ENCODE measurements around the gene HOXC12.

HOXC12 gene

DNA sequence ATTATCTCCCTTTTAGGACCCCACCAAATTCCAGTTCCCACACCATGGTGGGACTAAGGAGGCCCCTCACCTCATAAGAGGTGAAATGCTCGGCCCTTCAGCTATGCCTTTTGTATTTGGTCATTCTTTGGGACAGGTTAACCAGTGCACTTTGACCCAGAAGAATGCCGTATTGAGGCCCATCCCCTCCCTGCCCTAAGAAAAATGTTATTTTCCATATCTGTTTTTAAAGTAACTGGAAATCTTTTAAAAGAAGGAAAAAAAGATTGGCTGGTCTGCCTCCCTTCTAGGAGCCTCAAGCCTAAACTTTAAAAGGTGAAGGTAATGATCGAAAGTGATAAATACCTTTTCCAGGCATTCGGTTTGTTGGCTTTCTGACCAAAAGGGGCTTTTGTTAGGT, 21.8 kb upstream of the HOXC12 start:
- ATAC-seq = no peak
- no peak for TF ChIP-seq RARB (CRISPR knock-in tag; IDR thresholded peaks at IDR 0.05)
- no peak for TF ChIP-seq ZNF70 (CRISPR knock-in tag; IDR thresholded peaks at IDR 0.05)
- no peak for TF ChIP-seq ZNF565 (CRISPR knock-in tag; conservative IDR thresholded peaks at IDR 0.05; ENCODE audit: low read depth)
- no peak for TF ChIP-seq ZC3H10 (CRISPR knock-in tag; IDR thresholded peaks at IDR 0.05)
- TF ChIP-seq, protein P1, sequence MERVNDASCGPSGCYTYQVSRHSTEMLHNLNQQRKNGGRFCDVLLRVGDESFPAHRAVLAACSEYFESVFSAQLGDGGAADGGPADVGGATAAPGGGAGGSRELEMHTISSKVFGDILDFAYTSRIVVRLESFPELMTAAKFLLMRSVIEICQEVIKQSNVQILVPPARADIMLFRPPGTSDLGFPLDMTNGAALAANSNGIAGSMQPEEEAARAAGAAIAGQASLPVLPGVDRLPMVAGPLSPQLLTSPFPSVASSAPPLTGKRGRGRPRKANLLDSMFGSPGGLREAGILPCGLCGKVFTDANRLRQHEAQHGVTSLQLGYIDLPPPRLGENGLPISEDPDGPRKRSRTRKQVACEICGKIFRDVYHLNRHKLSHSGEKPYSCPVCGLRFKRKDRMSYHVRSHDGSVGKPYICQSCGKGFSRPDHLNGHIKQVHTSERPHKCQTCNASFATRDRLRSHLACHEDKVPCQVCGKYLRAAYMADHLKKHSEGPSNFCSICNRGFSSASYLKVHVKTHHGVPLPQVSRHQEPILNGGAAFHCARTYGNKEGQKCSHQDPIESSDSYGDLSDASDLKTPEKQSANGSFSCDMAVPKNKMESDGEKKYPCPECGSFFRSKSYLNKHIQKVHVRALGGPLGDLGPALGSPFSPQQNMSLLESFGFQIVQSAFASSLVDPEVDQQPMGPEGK (CRISPR knock-in tag; IDR thresholded peaks at IDR 0.05; ENCODE audit: borderline replicate concordance) = no peak
- TF ChIP-seq SNAI2 (CRISPR knock-in tag; IDR thresholded peaks at IDR 0.05) = no peak
- TF ChIP-seq OSR1 (CRISPR knock-in tag; IDR thresholded peaks at IDR 0.05) = no peak
- no peak for TF ChIP-seq ARNTL (CRISPR knock-in tag; IDR thresholded peaks at IDR 0.05; ENCODE audit: borderline replicate concordance, low read depth)

DNA sequence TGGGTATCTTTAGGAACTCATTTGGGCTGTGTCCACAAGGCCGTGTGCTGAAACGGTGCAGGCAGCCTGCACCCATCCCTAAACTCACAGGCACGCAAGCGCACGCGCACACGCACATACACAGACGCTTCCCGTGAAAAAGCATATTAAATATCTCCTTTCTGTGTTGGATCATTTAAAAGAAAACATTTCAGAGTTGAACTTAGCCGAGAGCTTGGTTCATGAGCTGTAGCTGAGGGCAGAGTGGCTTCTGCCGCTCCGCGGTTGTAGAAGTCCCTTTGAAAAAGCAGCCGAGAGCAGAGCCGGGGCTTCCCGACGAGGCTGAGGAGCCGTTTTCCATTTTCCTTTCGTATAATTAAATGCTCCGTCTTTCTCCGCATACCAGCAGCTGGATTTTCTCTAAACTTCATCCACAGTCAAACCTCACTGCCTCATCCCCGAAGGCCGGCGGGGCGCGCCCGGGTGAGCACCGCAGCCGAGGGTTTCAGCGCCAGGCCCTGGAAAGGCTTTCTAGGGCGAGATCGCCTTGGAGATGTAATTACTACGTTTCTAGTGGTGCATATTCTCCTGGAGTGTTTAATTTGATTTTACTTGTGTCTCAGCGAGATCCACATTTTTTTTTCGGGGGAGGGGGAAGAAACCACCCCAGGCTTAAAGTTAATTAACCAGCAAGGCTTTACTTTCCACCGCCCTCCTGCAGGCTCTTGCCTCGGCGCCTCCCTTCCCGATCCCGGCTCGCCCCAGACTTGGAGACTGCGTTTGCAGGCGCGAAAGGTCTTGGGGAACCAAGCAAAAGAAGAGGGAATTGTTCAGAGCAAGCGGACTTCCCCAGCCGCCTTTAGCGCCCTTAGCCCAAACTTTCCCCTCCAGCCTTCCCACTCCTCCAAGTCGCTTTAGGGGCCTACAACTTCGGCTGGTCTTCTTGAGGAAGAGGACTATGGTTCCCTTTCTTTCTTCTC, 19.0 kb upstream of the HOXC12 start:
- TF ChIP-seq BACH2 (CRISPR knock-in tag; IDR thresholded peaks at IDR 0.05; ENCODE audit: borderline replicate concordance) = no peak
- TF ChIP-seq ISL1 (CRISPR knock-in tag; IDR thresholded peaks at IDR 0.05) = no peak
- TF ChIP-seq, protein P2, sequence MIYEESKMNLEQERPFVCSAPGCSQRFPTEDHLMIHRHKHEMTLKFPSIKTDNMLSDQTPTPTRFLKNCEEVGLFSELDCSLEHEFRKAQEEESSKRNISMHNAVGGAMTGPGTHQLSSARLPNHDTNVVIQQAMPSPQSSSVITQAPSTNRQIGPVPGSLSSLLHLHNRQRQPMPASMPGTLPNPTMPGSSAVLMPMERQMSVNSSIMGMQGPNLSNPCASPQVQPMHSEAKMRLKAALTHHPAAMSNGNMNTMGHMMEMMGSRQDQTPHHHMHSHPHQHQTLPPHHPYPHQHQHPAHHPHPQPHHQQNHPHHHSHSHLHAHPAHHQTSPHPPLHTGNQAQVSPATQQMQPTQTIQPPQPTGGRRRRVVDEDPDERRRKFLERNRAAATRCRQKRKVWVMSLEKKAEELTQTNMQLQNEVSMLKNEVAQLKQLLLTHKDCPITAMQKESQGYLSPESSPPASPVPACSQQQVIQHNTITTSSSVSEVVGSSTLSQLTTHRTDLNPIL (CRISPR knock-in tag; IDR thresholded peaks at IDR 0.05; ENCODE audit: low read depth) = no peak
- no peak for TF ChIP-seq PPARA (CRISPR knock-in tag; IDR thresholded peaks at IDR 0.05; ENCODE audit: borderline replicate concordance)
- TF ChIP-seq, protein P3, sequence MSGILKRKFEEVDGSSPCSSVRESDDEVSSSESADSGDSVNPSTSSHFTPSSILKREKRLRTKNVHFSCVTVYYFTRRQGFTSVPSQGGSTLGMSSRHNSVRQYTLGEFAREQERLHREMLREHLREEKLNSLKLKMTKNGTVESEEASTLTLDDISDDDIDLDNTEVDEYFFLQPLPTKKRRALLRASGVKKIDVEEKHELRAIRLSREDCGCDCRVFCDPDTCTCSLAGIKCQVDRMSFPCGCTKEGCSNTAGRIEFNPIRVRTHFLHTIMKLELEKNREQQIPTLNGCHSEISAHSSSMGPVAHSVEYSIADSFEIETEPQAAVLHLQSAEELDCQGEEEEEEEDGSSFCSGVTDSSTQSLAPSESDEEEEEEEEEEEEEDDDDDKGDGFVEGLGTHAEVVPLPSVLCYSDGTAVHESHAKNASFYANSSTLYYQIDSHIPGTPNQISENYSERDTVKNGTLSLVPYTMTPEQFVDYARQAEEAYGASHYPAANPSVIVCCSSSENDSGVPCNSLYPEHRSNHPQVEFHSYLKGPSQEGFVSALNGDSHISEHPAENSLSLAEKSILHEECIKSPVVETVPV (CRISPR knock-in tag; IDR thresholded peaks at IDR 0.05) = no peak
- no peak for TF ChIP-seq ARNTL (CRISPR knock-in tag; IDR thresholded peaks at IDR 0.05; ENCODE audit: borderline replicate concordance, low read depth)
- TF ChIP-seq ZFP3 (CRISPR knock-in tag; IDR thresholded peaks at IDR 0.05) = no peak
- no peak for TF ChIP-seq ZNF565 (CRISPR knock-in tag; conservative IDR thresholded peaks at IDR 0.05; ENCODE audit: low read depth)
- TF ChIP-seq ESRRG (CRISPR knock-in tag; IDR thresholded peaks at IDR 0.05) = no peak
- no peak for TF ChIP-seq ZC3H10 (CRISPR knock-in tag; IDR thresholded peaks at IDR 0.05)
- TF ChIP-seq, protein P4, sequence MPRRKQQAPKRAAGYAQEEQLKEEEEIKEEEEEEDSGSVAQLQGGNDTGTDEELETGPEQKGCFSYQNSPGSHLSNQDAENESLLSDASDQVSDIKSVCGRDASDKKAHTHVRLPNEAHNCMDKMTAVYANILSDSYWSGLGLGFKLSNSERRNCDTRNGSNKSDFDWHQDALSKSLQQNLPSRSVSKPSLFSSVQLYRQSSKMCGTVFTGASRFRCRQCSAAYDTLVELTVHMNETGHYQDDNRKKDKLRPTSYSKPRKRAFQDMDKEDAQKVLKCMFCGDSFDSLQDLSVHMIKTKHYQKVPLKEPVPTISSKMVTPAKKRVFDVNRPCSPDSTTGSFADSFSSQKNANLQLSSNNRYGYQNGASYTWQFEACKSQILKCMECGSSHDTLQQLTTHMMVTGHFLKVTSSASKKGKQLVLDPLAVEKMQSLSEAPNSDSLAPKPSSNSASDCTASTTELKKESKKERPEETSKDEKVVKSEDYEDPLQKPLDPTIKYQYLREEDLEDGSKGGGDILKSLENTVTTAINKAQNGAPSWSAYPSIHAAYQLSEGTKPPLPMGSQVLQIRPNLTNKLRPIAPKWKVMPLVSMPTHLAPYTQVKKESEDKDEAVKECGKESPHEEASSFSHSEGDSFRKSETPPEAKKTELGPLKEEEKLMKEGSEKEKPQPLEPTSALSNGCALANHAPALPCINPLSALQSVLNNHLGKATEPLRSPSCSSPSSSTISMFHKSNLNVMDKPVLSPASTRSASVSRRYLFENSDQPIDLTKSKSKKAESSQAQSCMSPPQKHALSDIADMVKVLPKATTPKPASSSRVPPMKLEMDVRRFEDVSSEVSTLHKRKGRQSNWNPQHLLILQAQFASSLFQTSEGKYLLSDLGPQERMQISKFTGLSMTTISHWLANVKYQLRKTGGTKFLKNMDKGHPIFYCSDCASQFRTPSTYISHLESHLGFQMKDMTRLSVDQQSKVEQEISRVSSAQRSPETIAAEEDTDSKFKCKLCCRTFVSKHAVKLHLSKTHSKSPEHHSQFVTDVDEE (CRISPR knock-in tag; IDR thresholded peaks at IDR 0.05) = no peak
- TF ChIP-seq, protein P5, sequence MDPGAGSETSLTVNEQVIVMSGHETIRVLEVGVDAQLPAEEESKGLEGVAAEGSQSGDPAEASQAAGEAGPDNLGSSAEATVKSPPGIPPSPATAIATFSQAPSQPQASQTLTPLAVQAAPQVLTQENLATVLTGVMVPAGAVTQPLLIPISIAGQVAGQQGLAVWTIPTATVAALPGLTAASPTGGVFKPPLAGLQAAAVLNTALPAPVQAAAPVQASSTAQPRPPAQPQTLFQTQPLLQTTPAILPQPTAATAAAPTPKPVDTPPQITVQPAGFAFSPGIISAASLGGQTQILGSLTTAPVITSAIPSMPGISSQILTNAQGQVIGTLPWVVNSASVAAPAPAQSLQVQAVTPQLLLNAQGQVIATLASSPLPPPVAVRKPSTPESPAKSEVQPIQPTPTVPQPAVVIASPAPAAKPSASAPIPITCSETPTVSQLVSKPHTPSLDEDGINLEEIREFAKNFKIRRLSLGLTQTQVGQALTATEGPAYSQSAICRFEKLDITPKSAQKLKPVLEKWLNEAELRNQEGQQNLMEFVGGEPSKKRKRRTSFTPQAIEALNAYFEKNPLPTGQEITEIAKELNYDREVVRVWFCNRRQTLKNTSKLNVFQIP (CRISPR knock-in tag; IDR thresholded peaks at IDR 0.05; ENCODE audit: borderline replicate concordance, low read depth) = no peak
- TF ChIP-seq GLIS3 (CRISPR knock-in tag; IDR thresholded peaks at IDR 0.05) = no peak
- TF ChIP-seq TOX (CRISPR knock-in tag; IDR thresholded peaks at IDR 0.05; ENCODE audit: borderline replicate concordance) = no peak
- TF ChIP-seq CSDC2 (CRISPR knock-in tag; IDR thresholded peaks at IDR 0.05) = no peak
- no peak for TF ChIP-seq ZFP30 (CRISPR knock-in tag; IDR thresholded peaks at IDR 0.05)

More for the DNA sequence above, 19.0 kb upstream of the HOXC12 start:
- peak; percentile 35 for ATAC-seq
